C4-2B (cell line): ENCODE data around the gene MRPL10.

ENCODE experiments used
- ZFX ChIP-seq: fragments of 450-650 bp; IDR thresholded peaks from 2 replicates; pipeline ENCODE4 v1.6.1; 2017
- TF ChIP-seq, protein P1 (sequence below): fragments of 450-650 bp; conservative IDR thresholded peaks from 2 replicates; pipeline ENCODE4 v1.5.1; 2017; ENCODE audit warnings: mild to moderate bottlenecking

DNA sequence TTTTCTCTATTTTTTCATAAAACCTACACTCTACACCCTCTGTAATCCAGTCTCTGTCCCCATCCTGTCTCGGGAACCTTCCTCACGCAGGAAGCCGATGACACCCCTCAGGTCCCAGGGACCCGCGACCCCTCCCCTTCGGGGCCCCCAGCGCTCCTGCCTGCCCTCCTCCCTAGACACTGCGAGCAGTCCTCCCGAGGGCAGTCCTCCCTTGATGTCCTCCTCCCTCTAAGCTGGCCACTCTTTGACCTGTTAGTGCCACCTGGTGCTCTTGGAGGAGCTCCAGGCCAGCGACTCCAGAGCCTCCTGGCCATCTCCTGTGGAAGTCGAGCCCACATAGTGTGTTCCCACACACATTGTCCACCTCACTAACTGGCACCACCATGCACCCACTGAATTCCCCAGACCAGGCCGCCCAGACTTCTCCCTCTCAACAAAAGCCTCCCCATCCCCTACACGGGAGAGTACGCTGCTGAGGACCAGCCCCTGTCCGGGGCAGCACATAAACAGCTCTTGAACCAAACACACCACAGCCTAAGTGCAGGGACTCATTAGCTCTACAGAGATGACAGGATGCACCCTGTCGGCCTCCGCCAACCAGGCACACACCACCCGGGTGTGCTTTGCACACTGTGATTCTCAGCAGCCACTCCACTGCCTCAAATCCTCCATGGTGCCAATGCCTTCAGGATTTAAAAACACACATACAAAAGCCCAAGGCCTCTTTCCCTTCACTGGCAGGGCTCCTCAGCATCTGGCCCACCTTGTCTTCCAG is 19.0 kb downstream of the MRPL10 start:
- TF ChIP-seq, protein P1, sequence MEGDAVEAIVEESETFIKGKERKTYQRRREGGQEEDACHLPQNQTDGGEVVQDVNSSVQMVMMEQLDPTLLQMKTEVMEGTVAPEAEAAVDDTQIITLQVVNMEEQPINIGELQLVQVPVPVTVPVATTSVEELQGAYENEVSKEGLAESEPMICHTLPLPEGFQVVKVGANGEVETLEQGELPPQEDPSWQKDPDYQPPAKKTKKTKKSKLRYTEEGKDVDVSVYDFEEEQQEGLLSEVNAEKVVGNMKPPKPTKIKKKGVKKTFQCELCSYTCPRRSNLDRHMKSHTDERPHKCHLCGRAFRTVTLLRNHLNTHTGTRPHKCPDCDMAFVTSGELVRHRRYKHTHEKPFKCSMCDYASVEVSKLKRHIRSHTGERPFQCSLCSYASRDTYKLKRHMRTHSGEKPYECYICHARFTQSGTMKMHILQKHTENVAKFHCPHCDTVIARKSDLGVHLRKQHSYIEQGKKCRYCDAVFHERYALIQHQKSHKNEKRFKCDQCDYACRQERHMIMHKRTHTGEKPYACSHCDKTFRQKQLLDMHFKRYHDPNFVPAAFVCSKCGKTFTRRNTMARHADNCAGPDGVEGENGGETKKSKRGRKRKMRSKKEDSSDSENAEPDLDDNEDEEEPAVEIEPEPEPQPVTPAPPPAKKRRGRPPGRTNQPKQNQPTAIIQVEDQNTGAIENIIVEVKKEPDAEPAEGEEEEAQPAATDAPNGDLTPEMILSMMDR = no peak
- TF ChIP-seq ZFX = no peak
